HG03460 (cell line): ENCODE data around the gene DEFB128.
"Not testable (repeated sequence)": the region's sequence is repeated elsewhere in the genome, so short reads cannot be mapped to it uniquely, and the experiment has no call there.

Experiments used
- ATAC-seq: cut with Tn5 transposase; IDR thresholded peaks from one replicate; pipeline ENCODE4 v1.9.1; 2021; ENCODE audit not compliant: unreplicated experiment

DEFB128 gene

DNA sequence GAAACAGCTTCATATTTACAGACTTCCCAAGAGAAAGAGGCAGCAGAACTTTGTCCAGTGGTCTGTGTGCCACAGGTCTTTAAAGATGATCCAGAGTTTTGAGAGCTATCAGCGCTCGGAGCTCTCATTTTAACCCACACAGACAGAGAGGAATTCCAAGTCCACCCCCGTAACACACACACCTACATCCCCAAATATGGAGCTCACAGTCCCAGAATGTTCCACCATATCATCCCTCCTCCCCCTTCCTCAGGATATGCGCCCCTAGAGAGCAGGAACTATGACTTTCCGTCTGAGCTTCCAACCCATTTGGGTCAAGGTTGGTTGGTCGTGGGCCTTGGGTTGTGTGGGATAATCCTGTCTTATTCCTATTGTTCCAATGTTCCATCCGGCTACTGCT lies at the start of gene DEFB128:
TSS of gene DEFB128 (minus strand) at position 101 of the 400 bp plus-strand sequence. CDS start at position 13, 88 bp downstream.
- no peak for ATAC-seq

DNA sequence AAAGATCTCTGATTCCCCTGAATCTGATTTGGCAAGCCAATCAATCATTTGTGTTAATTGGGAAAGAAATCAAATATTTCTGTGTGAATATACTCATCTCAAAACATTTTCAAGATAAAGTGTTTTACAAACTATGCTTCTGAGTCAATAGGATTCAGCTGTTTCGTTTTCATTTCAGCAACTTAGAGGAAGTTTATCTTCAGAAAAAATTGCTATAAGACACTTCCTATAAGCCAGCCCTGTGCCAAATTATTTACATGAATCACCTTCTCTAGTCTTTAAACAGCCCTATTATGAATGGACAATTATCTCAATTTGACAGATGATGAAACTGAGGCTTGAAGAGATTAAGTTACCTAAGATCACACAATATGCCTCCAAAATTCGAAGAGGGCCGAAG lies 48.4 kb upstream of the DEFB128 start:
- peak; percentile 58 for ATAC-seq

DNA sequence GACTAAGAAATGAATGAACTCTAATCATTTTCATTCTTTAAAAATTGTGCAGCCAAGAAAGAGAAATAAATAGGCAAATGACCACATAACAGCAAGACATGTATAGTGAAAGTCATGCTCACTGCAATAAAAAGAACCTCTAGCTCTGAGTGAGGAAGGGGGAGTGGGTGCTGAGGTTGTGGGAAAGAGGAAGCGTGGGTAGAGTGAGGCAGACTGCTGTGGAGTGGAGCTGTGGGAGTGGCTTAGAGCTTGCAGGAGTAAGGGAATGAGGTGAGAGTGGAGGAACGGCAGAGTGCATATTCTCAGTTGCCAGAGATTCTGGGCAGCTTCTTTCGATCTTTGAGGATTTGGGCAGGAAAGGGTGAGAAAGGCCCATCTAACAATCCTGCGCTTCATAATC lies 48.0 kb upstream of the DEFB128 start:
- ATAC-seq: peak; percentile 69

DNA sequence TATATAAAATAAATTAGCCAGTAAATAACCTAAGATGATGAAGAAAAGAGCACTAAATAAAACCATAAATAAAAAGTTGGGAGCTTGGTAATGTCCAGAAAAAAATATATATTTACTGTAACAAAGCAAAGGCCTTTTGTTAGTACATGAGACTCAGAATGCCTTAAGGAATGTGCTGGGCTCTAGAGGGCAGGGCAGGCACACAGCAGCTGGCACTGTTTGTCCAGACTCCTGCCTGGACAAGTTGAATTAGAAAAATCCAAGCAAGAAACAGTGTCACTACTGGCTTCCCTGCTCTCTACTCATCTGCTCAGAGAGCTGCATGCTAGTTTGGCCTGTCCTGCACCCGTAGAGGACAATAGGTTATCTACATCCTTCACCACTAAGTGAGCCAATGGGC lies 46.4 kb upstream of the DEFB128 start:
- no peak for ATAC-seq

DNA sequence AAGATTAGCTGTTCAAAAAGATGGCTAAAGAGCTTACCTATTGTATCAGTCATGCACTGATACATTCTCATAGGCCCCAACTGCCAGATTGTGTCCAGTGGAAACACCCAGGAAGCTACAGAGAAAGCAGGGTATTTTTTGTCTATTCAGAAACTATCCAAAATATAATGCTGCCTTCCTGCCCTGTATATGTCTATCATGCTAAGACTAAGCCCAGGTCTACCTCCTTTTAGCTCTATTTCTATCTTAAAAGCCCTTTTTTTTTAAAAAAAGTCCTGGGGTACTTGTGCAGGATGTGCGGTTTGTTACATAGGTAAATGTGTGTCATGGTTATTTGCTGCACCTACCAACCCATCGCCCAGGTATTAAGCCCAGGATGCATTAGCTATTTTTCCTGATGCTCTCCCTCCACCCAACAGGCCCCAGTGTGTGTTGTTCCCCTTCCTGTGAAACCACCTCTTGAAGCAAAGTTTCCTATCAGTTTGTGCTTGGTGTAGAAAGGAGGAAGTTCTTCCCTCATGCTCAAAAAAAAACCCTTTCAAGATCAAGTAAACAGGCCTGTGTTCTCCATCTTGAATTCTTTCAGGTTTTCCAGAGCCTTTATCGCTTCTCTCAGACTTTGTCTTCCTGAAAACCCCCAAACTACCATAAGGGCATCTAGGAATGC lies 38.1 kb upstream of the DEFB128 start:
- no peak for ATAC-seq

DNA sequence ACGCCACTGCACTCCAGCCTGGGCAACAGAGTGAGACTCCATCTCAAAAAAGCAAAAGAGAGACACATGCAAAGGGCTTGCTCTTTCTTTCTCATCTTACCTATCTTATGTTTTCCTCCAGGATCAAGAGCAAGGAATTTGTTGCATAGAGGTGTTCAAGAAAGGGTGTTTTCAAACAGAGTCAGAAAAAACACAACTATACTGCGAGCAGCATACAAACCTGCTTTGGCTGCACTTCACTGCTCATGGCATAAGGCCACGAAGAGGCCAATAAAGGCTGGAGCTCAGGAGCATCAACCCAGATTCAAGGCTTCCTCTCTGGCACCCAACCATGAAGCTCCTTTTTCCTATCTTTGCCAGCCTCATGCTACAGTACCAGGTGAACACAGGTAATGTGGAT lies 37.4 kb upstream of the DEFB128 start, which contains the start of gene DEFB129:
TSS of gene DEFB129 (plus strand) at position 301 of the 400 bp plus-strand sequence. CDS start at position 332, 31 bp downstream.
- no peak for ATAC-seq

DNA sequence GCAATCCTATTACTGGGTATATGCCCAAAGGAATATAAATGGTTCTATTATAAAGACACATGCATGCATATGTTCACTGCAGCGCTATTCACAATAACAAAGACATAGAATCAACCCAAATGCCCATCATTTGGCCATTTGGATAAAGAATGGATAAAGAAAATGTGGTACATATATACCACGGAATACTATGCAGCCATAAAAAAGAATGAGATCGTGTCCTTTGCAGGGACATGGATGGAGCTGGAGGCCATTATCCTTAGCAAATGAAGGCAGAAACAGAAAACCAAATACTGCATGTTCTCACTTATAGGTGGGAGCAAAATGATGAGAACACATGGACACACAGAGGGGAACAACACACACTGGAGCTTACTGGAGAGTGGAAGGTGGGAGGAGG lies 36.4 kb upstream of the DEFB128 start:
- not testable (repeated sequence) for ATAC-seq

DNA sequence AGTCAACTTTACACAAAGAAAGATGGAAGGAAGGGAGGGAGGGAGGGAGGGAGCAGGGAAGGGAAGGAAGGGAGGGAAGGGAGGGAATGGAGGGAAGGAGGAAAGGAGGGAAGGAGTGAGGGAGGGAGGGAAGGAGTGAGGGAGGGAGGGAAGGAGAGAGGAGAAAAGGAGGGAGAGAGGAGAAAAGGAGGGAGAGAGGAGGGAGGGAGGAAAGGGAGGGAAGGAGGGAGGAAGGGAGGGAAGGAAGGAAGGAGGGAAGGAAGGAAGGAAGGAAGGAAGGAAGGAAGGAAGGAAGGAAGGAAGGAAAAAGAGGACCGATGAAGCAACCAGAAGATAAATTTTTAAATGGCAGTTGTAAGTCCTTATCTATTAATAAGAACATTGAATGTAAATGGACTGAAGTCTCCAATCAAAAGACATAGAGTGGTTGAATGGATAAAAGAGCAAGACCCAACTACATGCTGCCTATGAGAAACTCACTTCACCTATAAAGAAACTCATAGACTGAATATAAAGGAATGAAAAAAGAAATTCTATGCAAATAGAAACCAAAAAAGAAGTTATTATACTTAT lies 31.8 kb upstream of the DEFB128 start:
- no peak for ATAC-seq

DNA sequence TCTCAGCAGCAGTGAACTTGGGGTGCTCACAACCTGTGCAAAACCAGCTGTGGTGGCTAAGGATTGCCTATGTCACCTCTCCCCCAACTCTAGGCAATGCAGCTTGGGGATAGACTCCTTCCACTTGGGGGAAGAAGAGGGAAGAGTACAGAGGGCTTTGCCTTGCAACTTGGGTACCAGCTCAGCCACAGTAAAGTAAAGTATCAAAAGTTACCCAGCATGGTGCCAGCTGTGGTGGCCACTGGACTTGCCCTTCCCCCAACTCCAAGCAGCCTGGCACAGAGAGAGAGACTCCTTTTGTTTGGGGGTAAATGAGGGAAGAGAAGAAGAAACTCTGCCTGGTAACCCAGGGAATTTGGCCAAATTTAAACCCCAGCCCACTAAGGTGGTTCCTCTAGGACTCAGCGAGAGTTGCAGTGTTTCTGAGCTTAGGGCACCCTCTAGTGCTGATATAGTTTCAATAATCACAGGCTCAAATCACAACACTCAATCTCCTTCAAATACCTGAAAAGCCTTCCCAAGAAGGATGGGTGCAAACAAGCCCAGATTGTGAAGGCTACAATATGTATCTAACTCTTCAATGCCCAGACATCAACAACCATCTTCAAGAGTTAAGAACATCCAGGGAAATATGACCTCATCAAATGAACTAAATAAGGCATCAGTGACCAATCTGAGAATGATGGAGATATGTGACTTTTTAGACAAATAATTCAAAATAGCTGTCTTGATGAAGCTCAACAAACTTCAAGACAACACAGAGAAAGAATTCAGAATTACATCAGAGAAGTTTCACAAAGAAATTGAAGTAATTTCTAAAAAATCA lies 30.0 kb upstream of the DEFB128 start:
- no peak for ATAC-seq

DNA sequence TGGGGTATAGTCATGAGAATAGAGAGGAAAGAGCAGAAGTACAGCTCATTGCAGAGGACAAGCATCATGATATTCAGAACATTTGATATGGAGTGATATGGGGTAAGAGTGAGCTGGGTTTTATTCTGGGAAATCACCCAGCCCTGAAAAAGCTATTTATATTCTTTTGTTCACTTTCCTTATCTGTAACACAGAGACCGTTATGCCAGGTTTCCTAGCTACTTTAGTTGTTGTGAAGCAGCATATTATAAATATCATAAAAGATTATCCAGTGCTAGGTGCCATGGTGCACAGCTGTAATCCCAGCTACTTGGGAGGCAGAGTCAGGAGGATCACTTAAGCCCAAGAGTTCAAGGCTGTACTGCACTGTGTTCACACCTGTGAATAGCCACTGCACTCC lies 27.8 kb upstream of the DEFB128 start:
- ATAC-seq: no peak

DNA sequence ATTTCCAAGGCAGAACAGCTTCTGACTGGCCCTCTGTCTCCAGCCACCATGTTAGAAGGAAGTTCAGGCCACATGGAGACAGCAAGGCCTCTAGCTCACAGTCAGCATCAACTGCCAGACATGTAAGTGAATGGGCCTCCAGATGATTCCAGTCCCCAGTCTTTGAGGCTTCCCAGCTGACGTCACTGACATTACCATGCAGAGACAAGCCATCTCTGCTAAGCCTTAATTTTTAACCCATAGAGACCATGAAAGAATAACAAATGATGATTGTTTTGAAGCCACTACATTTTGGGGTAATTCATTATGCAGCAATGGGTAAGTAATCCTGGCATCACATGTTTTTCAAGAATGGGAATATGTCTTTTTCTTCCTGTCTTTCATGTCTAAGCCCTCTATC lies 26.3 kb upstream of the DEFB128 start:
- no peak for ATAC-seq

DNA sequence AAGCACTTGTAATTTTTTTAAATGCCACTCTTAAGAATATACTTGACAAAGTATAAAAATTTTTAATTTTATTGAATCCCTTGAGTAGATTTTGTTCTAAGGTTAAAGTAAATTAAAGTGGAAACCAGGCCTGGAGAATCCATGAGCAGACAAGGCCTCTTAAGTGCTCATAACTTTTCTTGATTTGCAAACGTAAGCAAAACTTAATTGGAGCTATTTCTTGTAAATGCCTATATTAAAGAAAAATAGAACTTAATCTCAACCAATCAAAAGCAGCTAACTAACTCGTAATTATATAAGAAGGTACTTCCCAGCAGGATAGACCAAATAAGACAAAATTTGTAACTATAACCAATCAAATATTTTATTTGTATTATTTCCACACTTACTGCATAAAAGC lies 24.9 kb upstream of the DEFB128 start:
- ATAC-seq: no peak

DNA sequence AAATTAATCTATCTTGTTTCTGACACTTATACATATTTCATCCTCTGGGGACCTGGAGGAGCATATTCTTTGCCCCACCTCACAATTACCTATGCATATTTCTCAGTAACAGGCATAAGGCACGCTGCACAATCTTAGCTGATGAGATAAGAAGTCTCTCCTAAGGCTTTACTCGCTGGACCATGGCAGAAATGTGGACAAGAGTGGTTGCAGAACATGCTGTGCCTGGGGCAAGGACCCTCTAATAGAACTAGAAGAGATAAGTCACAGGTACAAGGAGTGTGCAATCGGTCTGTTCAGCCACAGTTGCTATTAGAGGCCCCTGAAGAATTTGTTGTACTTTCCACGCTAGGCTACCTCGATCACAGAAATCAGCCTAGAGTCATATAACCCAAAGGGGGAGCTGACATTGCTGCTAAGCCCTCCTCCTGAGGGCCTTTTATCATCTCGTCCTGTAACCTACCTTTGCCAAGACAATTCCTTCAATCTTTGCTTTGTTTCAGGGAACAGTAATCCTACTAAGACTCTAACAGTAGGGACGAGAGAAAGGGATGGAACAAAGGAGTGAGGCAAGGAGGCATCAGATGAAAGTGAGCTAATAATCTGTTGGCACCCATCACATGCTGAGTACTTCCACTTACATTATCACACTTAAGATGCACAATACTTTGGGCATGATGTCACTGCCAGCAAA lies 21.4 kb upstream of the DEFB128 start:
- ATAC-seq: no peak

DNA sequence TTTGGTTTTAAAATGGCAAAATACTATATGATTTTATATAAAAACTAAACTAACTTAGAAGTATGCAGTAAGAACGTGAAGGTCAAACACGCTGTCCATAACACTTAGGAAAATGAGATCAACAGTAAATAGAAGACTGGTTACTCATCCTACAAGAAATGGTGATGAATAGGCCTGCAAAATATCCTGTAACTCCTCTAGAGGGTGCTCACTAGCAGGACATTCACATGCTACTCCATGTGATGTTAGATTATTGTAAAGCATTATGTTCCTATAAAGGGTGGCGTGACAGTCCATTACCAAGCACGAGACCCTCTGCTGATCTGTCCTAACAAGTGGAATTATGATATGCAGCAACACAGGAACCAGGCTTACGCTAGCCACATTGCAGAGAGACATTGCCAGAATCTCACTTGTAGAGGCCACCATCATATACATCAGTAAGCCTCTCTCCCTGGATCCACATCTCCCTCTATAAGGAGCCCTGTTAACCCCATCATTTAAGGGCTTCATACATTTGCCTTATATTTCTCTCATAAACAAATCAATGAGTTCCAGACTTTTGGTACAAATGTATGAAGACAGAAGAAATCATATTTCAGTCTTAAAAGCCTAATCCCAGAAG lies 19.5 kb upstream of the DEFB128 start:
- ATAC-seq: no peak

DNA sequence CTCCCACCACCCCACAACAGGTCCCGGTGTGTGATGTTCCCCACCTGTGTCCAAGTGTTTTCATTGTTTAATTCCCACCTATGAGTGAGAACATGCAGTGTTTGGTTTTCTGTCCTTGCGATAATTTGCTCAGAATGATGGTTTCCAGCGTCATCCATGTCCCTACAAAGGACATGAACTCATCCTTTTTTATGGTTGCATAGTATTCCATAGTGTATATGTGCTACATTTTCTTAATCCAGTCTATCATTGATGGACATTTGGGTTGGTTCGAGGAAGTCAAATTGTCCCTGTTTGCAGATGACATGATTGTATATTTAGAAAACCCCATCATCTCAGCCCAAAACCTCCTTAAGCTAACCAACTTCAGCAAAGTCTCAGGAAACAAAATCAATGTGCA lies 14.1 kb upstream of the DEFB128 start:
- ATAC-seq: not testable (repeated sequence)

DNA sequence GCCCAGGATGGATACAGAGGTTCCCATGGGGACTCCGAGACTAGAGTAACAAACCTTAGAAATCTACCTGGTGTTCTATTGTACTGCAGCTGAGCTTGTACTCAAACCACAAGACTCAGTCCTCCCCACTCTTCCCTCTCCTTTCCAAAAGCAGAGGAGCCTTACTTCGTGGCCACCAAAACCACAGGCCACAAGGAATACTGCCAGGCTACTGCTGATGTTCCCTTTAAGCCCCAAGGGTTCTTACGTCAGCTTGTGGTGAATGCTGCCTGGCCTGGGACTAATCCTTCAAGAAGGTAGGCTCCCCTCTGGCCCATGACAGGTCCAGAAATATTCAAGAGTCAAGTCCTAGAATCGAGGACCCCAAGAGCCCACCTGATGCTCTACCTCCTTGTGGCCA lies 10.5 kb upstream of the DEFB128 start:
- ATAC-seq: no peak

DNA sequence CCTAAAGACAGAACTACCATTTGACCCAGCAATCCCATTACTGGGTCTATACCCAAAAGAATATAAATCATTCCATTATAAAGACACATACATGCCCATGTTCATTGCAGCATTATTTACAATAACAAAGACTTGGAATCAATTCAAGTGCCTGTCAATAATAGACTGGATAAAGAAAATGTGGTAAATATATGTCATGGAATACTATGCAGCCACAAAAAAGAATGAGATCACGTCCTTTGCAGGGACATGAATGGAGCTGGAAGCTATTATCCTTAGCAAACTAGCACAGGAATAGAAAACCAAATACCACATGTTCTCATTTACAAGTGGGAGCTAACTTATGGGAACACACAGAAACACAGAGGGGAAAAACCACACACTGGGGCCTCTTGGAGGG lies 8.7 kb upstream of the DEFB128 start:
- no peak for ATAC-seq

DNA sequence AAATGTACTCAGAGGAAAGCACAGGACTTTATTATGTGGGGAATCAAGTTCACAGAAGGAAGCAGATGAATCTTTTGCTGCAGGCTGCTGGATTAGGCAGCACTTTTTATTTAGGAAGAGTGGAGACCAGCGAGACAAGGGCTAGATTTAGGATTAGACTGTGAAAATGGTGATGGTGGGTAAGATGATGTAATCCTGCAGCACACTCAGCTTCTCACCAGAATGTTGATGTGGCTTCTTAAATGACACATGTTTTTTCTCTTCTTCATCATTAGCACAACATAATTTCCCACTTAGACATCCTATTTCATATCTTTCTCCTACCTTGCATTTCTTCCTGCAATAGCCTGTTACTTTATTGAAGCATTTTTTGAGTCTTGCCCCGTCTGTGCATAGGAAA lies 1.8 kb downstream of the DEFB128 start:
- ATAC-seq: no peak

DNA sequence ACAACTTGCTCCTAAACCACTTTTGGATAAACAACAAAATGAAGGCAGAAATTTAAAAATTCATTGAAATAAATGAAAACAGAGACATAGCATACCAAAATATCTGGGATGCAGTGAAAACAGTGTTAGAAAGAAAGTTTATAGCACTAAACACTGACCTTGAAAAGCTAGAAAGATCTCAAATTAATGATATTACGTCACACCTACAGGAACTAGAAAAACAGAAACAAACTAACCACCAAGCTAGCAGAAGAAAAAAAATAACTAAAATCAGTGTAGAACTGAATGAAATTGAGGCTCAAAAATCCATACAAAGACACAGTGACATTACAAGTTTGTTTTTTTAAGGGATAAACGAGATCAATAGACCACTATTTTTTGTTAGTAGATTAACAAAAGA lies 5.2 kb downstream of the DEFB128 start:
- ATAC-seq: no peak

DNA sequence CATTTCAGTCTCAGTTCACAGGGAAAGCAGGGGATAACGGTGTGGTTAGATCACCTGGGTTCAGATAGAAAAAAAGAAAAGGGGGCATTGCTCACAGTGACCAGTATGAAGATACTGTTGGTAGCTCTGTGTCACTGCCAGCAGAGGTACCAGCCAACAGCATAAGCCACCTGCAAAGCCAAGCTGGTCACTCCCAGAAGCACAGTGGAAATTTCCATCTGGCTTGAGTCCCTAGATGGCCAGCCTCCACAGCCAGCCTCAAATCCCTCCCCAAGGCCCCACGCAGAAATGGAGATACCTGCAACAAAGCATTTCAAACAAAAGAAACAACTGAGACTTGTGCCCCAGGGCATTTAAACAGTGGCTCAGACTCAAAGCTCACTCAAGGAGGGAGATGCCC lies 20.6 kb downstream of the DEFB128 start:
- no peak for ATAC-seq

DNA sequence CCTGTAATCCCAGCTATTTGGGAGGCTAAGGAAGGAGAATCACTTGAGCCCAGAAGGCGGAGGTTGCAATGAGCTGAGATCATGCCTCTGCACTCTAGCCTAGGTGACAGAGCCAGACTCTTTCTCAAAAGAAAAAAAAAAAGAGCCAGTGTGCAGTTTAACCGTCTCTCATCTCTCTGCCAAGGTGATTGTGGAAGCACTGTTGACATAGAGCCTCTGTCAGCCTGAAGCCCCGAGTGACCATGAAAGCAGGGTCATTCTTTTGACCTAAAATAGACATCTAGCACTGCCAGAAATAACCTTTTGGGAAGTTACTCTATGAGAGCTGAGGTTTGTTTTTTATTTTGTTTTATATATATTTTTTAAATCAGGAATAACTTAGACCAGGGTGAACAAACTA lies 24.9 kb downstream of the DEFB128 start:
- no peak for ATAC-seq
